OCI-LY7 (cell line): Measurements from ENCODE around the gene PXN. TPM values are rescaled to one million over a fixed set of nuclear protein-coding genes. Genes with fewer than 3 reads are reported as not detected.

Experiments used
- BruUV-seq: library from RNA; stranded (reverse); fragments of 400-500 nt; replicated peaks from 2 replicates; lab custom pipeline; 2021; lab: Mats Ljungman, UMichigan
- CTCF ChIA-PET: fragments of 300-600 bp; sonication (Branson Sonifier 250); formaldehyde crosslinking; loops from one replicate; lab custom pipeline; 2022; ENCODE audit warnings: antibody characterized with exemption; ENCODE audit not compliant: unreplicated experiment; lab: Charles Lee
- POLR2A ChIA-PET: fragments of 300-600 bp; sonication (Branson Sonifier 250); formaldehyde crosslinking; loops from one replicate; lab custom pipeline; 2022; ENCODE audit warnings: antibody characterized with exemption; lab: Charles Lee
- DNase-seq: peaks from one replicate; pipeline ENCODE4 v3.0.0-alpha.2; 2015; ENCODE audit warnings: low spot score
- H2AFZ ChIP-seq: fragments of 200-600 bp; sonication (generic), shearing (Covaris generic); 2 replicates; pipeline ENCODE4 v1.6.1; 2014; ENCODE audit warnings: mild to moderate bottlenecking, antibody characterized with exemption, low read length, moderate library complexity
- H3K27ac ChIP-seq: fragments of 200-600 bp; sonication (generic); 2 replicates; pipeline ENCODE4 v1.5.1; 2014; ENCODE audit warnings: mixed run types, low read depth, mild to moderate bottlenecking, moderate library complexity, low read length, inconsistent platforms; ENCODE audit not compliant: poor library complexity, severe bottlenecking
- H3K36me3 ChIP-seq: fragments of 200-600 bp; sonication (generic); 2 replicates; pipeline ENCODE4 v1.6.1; 2014; ENCODE audit warnings: mild to moderate bottlenecking, antibody characterized with exemption, low read length, moderate library complexity, mixed read lengths; ENCODE audit not compliant: insufficient read depth
- H3K4me1 ChIP-seq: fragments of 200-600 bp; sonication (generic); 2 replicates; pipeline ENCODE4 v1.5.1; 2014; ENCODE audit warnings: mild to moderate bottlenecking, low read length; ENCODE audit not compliant: insufficient read depth, poor library complexity, severe bottlenecking
- H3K4me2 ChIP-seq: fragments of 200-600 bp; sonication (generic); 2 replicates; pipeline ENCODE4 v1.6.1; 2014; ENCODE audit warnings: mild to moderate bottlenecking, low read length
- H3K4me3 ChIP-seq: fragments of 200-600 bp; sonication (generic); 2 replicates; pipeline ENCODE4 v1.5.1; 2014; ENCODE audit warnings: mild to moderate bottlenecking, low read depth, low read length; ENCODE audit not compliant: poor library complexity, severe bottlenecking
- H3K79me2 ChIP-seq: fragments of 200-600 bp; sonication (generic); 2 replicates; pipeline ENCODE4 v1.6.1; 2016; ENCODE audit warnings: low read depth, mild to moderate bottlenecking, low read length, moderate library complexity, mixed read lengths; ENCODE audit not compliant: insufficient read depth
- H3K9me2 ChIP-seq: fragments of 200-600 bp; sonication (generic); 2 replicates; pipeline ENCODE4 v1.6.1; 2016; ENCODE audit warnings: mild to moderate bottlenecking, low read length, mixed read lengths; ENCODE audit not compliant: insufficient read depth
- H3K9me3 ChIP-seq: fragments of 200-600 bp; sonication (generic); 2 replicates; pipeline ENCODE4 v1.6.1; 2014; ENCODE audit warnings: mild to moderate bottlenecking, mixed run types, low read length, mixed read lengths
- H4K20me1 ChIP-seq: fragments of 200-600 bp; sonication (generic); 2 replicates; pipeline ENCODE4 v1.6.1; 2014; ENCODE audit warnings: mild to moderate bottlenecking, antibody characterized with exemption, low read length, moderate library complexity, mixed read lengths; ENCODE audit not compliant: insufficient read depth
- CTCF ChIP-seq: fragments of 200-600 bp; sonication (generic); conservative IDR thresholded peaks from 2 replicates; pipeline ENCODE4 v1.5.1; 2014; ENCODE audit warnings: mild to moderate bottlenecking, antibody characterized with exemption, low read length, moderate library complexity, mixed read lengths
- EZH2phosphoT487 ChIP-seq: fragments of 200-600 bp; sonication (generic); IDR thresholded peaks from 2 replicates; pipeline ENCODE4 v1.6.1; 2018; ENCODE audit warnings: low read depth, borderline replicate concordance, mild to moderate bottlenecking, mixed run types, antibody characterized with exemption, low read length, moderate library complexity, mixed read lengths
- intact Hi-C: fragments of 100-400 bp; cut with micrococcal nuclease; formaldehyde crosslinking; loops from one replicate; pipeline ENCODE4 v1.10.0; 2022; ENCODE audit not compliant: unreplicated experiment
- total RNA-seq, 2 experiments: library from RNA; depleted of rRNA in 1 of 2; stranded (reverse); fragments of >200 nt in 1 of 2; shearing (Covaris generic) in 1 of 2; gene quantifications; 2 replicates each; pipeline ENCODE4 v1.2.3, GENCODE V29; 2014 to 2022

PXN gene
- total RNA-seq, 2 experiments from 2014 or later, result 8.6 to 22.9 TPM

GRCh38 chr12:120261951-120262851 is 3.3 kb downstream of the PXN start:
- ChIA-PET CTCF (interaction anchor here (7.2 kb wide), 1 partner anchor 34 kb away, joined by 68 read pairs; no protein-coding TSS in a partner anchor), POLR2A (interaction anchor here (0.7 to 1.6 kb wide), 6 partner anchors 14 to 34 kb away, joined by 3 to 5 read pairs (median 4); partner anchors contain the start of gene RNU4-2)
- Histone ChIP-seq H3K4me3 (no peak overlapping the region), H3K4me1 (peaks cover 6% of the 10 kb centered on the region), H2AFZ (no peak overlapping the region), H3K4me2 (no peak overlapping the region), H3K36me3 (no peaks in the 10 kb centered on the region), H3K79me2 (no peaks in the 10 kb centered on the region), H3K27ac (no peak overlapping the region), H3K9me2 (no peaks in the 10 kb centered on the region), H3K9me3 (no peaks in the 10 kb centered on the region), H4K20me1 (no peaks in the 10 kb centered on the region)
- no peak for DNase-seq
- TF ChIP-seq EZH2phosphoT487, result no peak
- TF ChIP-seq CTCF, result no peak
- intact Hi-C loops, result loop anchor here (10.0 kb wide), 1 partner anchor 177 kb away; no protein-coding TSS in a partner anchor
- no TSS peak for BruUV-seq

GRCh38 chr12:120260607-120261006 is 4.9 kb downstream of the PXN start:
- BruUV-seq, result no TSS peak

More at GRCh38 chr12:120260607-120261006, 4.9 kb downstream of the PXN start:
- peaks cover 6% of the 10 kb centered on the region for H3K4me1 ChIP-seq
- no peaks in the 10 kb centered on the region for H3K9me3 ChIP-seq
- no peak for DNase-seq
- POLR2A ChIA-PET, result interaction anchor here (1.1 to 1.4 kb wide), 3 partner anchors 15 to 33 kb away, joined by 3 to 5 read pairs (median 4); no protein-coding TSS in a partner anchor
- H3K4me3 ChIP-seq, result no peak overlapping the region
- H3K9me2 ChIP-seq, result no peaks in the 10 kb centered on the region
- H4K20me1 ChIP-seq, result no peaks in the 10 kb centered on the region
- no peaks in the 10 kb centered on the region for H3K79me2 ChIP-seq
- no peak overlapping the region for H2AFZ ChIP-seq
- intact Hi-C loops, result loop anchor here (10.0 kb wide), 1 partner anchor 176 kb away; no protein-coding TSS in a partner anchor
- TF ChIP-seq CTCF (no peak), EZH2phosphoT487 (no peak)
- no peaks in the 10 kb centered on the region for H3K36me3 ChIP-seq
- no peak overlapping the region for H3K4me2 ChIP-seq
- CTCF ChIA-PET, result no interaction called here
- no peak overlapping the region for H3K27ac ChIP-seq
